ENCODE results near the gene PPRC1.

Gene PPRC1

GRCh38 chr10:102132563-102133372 lies at the start of gene PPRC1:
Gene PPRC1, plus strand, starts transcription at chr10:102133040. Its CDS starts 29 bp downstream, at chr10:102133069.
- peak within 1 kb of the TSS; percentile 91 for H3K4me3 ChIP-seq (ENCODE audit: low read length)
- H3K27ac ChIP-seq (ENCODE audit: low read length), result peak within 1 kb of the TSS; percentile 68

GRCh38 chr10:102083541-102083940 lies 49.3 kb upstream of the PPRC1 start:
- Histone ChIP-seq H3K4me1 (ENCODE audit: low read length) (no peaks in the 10 kb centered on the region), H3K27me3 (replicated peaks; ENCODE audit: insufficient read depth, low read length) (no peaks in the 10 kb centered on the region), H3F3A (ENCODE audit: insufficient read depth, low read length) (no peaks in the 10 kb centered on the region), H3K9me3 (replicated peaks; ENCODE audit: insufficient read depth, low read length) (no peaks in the 10 kb centered on the region), H3K79me2 (ENCODE audit: low read length) (no peaks in the 10 kb centered on the region), H3K36me3 (replicated peaks; ENCODE audit: insufficient read depth, low read length) (no peaks in the 10 kb centered on the region), H2AFZ (ENCODE audit: low read length) (no peak overlapping the region), H3K9ac (ENCODE audit: low read length) (no peak overlapping the region), H3K4me3 (ENCODE audit: low read length) (no peak overlapping the region), H3K4me2 (ENCODE audit: low read depth, low read length) (no peak overlapping the region), H3K9me2 (replicated peaks; ENCODE audit: insufficient read depth, low read length) (no peaks in the 10 kb centered on the region), H3K27ac (ENCODE audit: low read length) (no peak overlapping the region), H4K20me1 (ENCODE audit: insufficient read depth, low read length) (no peaks in the 10 kb centered on the region)
- TF ChIP-seq CTCF (IDR thresholded peaks at IDR 0.05; ENCODE audit: low read length) (no peak), EZH2phosphoT487 (IDR thresholded peaks at IDR 0.05; ENCODE audit: low read length) (no peak), EZH2 (optimal IDR thresholded peaks at IDR 0.05; ENCODE audit: low read depth, low read length) (no peak)
- DNase-seq, result no peak

More at GRCh38 chr10:102132563-102133372, at the start of gene PPRC1:
- Histone ChIP-seq H3F3A (ENCODE audit: insufficient read depth, low read length) (no peaks in the 10 kb centered on the region), H3K4me1 (ENCODE audit: low read length) (0 out of 2 replicates have a peak, but pooled peaks cover 13% of the 10 kb centered on the region), H3K9me3 (replicated peaks; ENCODE audit: insufficient read depth, low read length) (no peaks in the 10 kb centered on the region), H3K27me3 (replicated peaks; ENCODE audit: insufficient read depth, low read length) (no peaks in the 10 kb centered on the region), H2AFZ (ENCODE audit: low read length) (peak within 1 kb of the TSS; percentile 80), H3K4me2 (ENCODE audit: low read depth, low read length) (peak within 1 kb of the TSS; percentile 93), H3K79me2 (ENCODE audit: low read length) (peaks cover 50% of the 10 kb centered on the region), H4K20me1 (ENCODE audit: insufficient read depth, low read length) (peaks cover 25% of the 10 kb centered on the region; the same call in 1 of the 2 replicates), H3K9ac (ENCODE audit: low read length) (peak within 1 kb of the TSS; percentile 97), H3K9me2 (replicated peaks; ENCODE audit: insufficient read depth, low read length) (no peaks in the 10 kb centered on the region), H3K36me3 (replicated peaks; ENCODE audit: insufficient read depth, low read length) (0 out of 2 replicates have a peak, but pooled peaks cover 3% of the 10 kb centered on the region)
- TF ChIP-seq CTCF (IDR thresholded peaks at IDR 0.05; ENCODE audit: low read length) (peak; percentile 95), EZH2phosphoT487 (IDR thresholded peaks at IDR 0.05; ENCODE audit: low read length) (no peak)
- DNase-seq, result peak; percentile 99

GRCh38 chr10:102085336-102085735 lies 47.5 kb upstream of the PPRC1 start:
- H3K27ac ChIP-seq (ENCODE audit: low read length), result no peak overlapping the region
- no peak overlapping the region for H3K4me3 ChIP-seq (ENCODE audit: low read length)
- no peaks in the 10 kb centered on the region for H3K27me3 ChIP-seq (replicated peaks; ENCODE audit: insufficient read depth, low read length)
- no peaks in the 10 kb centered on the region for H3K9me2 ChIP-seq (replicated peaks; ENCODE audit: insufficient read depth, low read length)
- H2AFZ ChIP-seq (ENCODE audit: low read length), result no peak overlapping the region
- H3F3A ChIP-seq (ENCODE audit: insufficient read depth, low read length), result no peaks in the 10 kb centered on the region
- H4K20me1 ChIP-seq (ENCODE audit: insufficient read depth, low read length), result no peaks in the 10 kb centered on the region
- TF ChIP-seq EZH2phosphoT487 (IDR thresholded peaks at IDR 0.05; ENCODE audit: low read length) (no peak), CTCF (IDR thresholded peaks at IDR 0.05; ENCODE audit: low read length) (no peak), EZH2 (optimal IDR thresholded peaks at IDR 0.05; ENCODE audit: low read depth, low read length) (no peak)
- DNase-seq, result no peak
- no peaks in the 10 kb centered on the region for H3K9me3 ChIP-seq (replicated peaks; ENCODE audit: insufficient read depth, low read length)
- no peaks in the 10 kb centered on the region for H3K4me1 ChIP-seq (ENCODE audit: low read length)
- no peak overlapping the region for H3K4me2 ChIP-seq (ENCODE audit: low read depth, low read length)
- no peaks in the 10 kb centered on the region for H3K36me3 ChIP-seq (replicated peaks; ENCODE audit: insufficient read depth, low read length)
- H3K79me2 ChIP-seq (ENCODE audit: low read length), result no peaks in the 10 kb centered on the region
- H3K9ac ChIP-seq (ENCODE audit: low read length), result no peak overlapping the region

Data from MM.1S (cell line).